ENCODE data around the gene CXCL17. TPM values are rescaled to one million over a fixed set of nuclear protein-coding genes. Genes with fewer than 3 reads are reported as not detected.

CXCL17 gene
- total RNA-seq, 1 experiment from 2014 or later: 0.98 TPM

Other genes starting within 250 kb of the CXCL17 start
- gene DEDD2, start 225.3 kb downstream of the CXCL17 start, total RNA-seq (2014; rRNA removed): 34.4 and 38.2 TPM in 2 replicates
- gene ZNF526, start 222.6 kb downstream of the CXCL17 start, total RNA-seq (2014; rRNA removed): 5.1 and 6.1 TPM in 2 replicates
- gene GSK3A, start 200.3 kb downstream of the CXCL17 start, total RNA-seq (2014; rRNA removed): 25.0 and 29.0 TPM in 2 replicates
- gene ERF, start 187.8 kb downstream of the CXCL17 start, total RNA-seq (2014; rRNA removed): 17.0 and 40.2 TPM in 2 replicates
- 9.8 and 21.4 TPM in 2 replicates for gene CIC, start 173.7 kb downstream of the CXCL17 start, total RNA-seq (2014; rRNA removed)
- gene PRR19, start 140.8 kb downstream of the CXCL17 start, total RNA-seq (2014; rRNA removed): not detected in 2 replicates
- gene PAFAH1B3, start 140.3 kb downstream of the CXCL17 start, total RNA-seq (2014; rRNA removed): not detected in 2 replicates
- gene TMEM145, start 129.6 kb downstream of the CXCL17 start, total RNA-seq (2014; rRNA removed): 0.29 and 0.69 TPM in 2 replicates
- 7.7 and 12.2 TPM in 2 replicates for gene MEGF8, start 117.3 kb downstream of the CXCL17 start, total RNA-seq (2014; rRNA removed)
- 4.1 and 4.5 TPM in 2 replicates for gene CNFN, start 52.6 kb downstream of the CXCL17 start, total RNA-seq (2014; rRNA removed)
- 2.1 and 3.7 TPM in 2 replicates for gene LIPE, start 15.6 kb downstream of the CXCL17 start, total RNA-seq (2014; rRNA removed)
- 0.81 and 0.95 TPM in 2 replicates for gene CEACAM1, start 85.5 kb upstream of the CXCL17 start, total RNA-seq (2014; rRNA removed)
- gene CEACAM8, start 152.0 kb upstream of the CXCL17 start, total RNA-seq (2014; rRNA removed): not detected in 2 replicates